H1 (cell line): ENCODE measurements around the gene DDX42.

Source experiments
- BRCA1 ChIP-seq: IDR thresholded peaks from 2 replicates; pipeline ENCODE4 v1.6.1; 2012; ENCODE audit warnings: low read depth, low read length, improper control_type of control experiment
- CHD2 ChIP-seq: IDR thresholded peaks from 2 replicates; pipeline ENCODE4 v1.6.1; 2012; ENCODE audit warnings: low read length, improper control_type of control experiment
- CTCF ChIP-seq, 3 experiments: IDR thresholded peaks; 1 replicate in 2 of 3; 2 replicates in 1 of 3; pipeline versions ENCODE4 v1.5.1 to v1.6.1; 2011; ENCODE audit warnings: low read length in 3 of 3, mild to moderate bottlenecking in 3 of 3, inconsistent platforms in 2 of 3, low read depth in 1 of 3, moderate library complexity in 1 of 3; ENCODE audit not compliant: insufficient read depth in 1 of 3; ENCODE audit errors: control extremely low read depth in 1 of 3
- EP300 ChIP-seq, 2 experiments: IDR thresholded peaks; 1 replicate in 1 of 2; 2 replicates in 1 of 2; pipeline ENCODE4 v1.6.1; 2011 to 2012; ENCODE audit warnings: low read depth in 2 of 2, low read length in 2 of 2, mild to moderate bottlenecking in 2 of 2, borderline replicate concordance in 1 of 2, inconsistent platforms in 1 of 2, moderate library complexity in 1 of 2
- JUND ChIP-seq: IDR thresholded peaks from 2 replicates; pipeline ENCODE4 v1.6.1; 2011; ENCODE audit warnings: mild to moderate bottlenecking, improper control_type of control experiment, low read length
- TCF12 ChIP-seq: IDR thresholded peaks from 2 replicates; pipeline ENCODE4 v1.6.1; 2011; ENCODE audit warnings: low read depth, mild to moderate bottlenecking, low read length

GRCh38 chr17:63830904-63831491 is 57.0 kb downstream of the DDX42 start:
- no peak for TF ChIP-seq EP300 (IDR thresholded peaks at IDR 0.05; ENCODE audit: borderline replicate concordance in 1 of 2, low read depth in 2 of 2, low read length in 2 of 2)
- no peak for TF ChIP-seq TCF12
- no peak for TF ChIP-seq BRCA1
- TF ChIP-seq CHD2: no peak
- no peak for TF ChIP-seq CTCF (IDR thresholded peaks at IDR 0.05; ENCODE audit: control extremely low read depth in 1 of 3, insufficient read depth in 1 of 3, low read depth in 1 of 3, low read length in 3 of 3)
- no peak for TF ChIP-seq JUND
